Osteocyte (in vitro differentiated cells): ENCODE results near the gene KIRREL3. TPM values are rescaled to one million over a fixed set of nuclear protein-coding genes. Genes with fewer than 3 reads are reported as not detected.
A peak's percentile ranks its signal among the peaks of the same experiment; 100 is the strongest.

Experiments used
- DNase-seq: peaks from one replicate; pipeline ENCODE4 v3.0.0; 2021; ENCODE audit warnings: mixed read lengths; ENCODE audit not compliant: unreplicated experiment; ENCODE audit errors: extremely low spot score
- H3K27ac Mint-ChIP-seq: one replicate; pipeline ENCODE4 v1.8.0; 2021; ENCODE audit warnings: mild to moderate bottlenecking, mixed read lengths; ENCODE audit not compliant: unreplicated experiment
- H3K27me3 Mint-ChIP-seq: one replicate; pipeline ENCODE4 v1.8.0; 2021; ENCODE audit warnings: mixed read lengths; ENCODE audit not compliant: unreplicated experiment
- H3K36me3 Mint-ChIP-seq: one replicate; pipeline ENCODE4 v1.8.0; 2021; ENCODE audit warnings: mixed read lengths; ENCODE audit not compliant: unreplicated experiment
- H3K4me1 Mint-ChIP-seq: one replicate; pipeline ENCODE4 v1.8.0; 2021; ENCODE audit warnings: mixed read lengths; ENCODE audit not compliant: unreplicated experiment
- H3K4me3 Mint-ChIP-seq: one replicate; pipeline ENCODE4 v1.8.0; 2021; ENCODE audit warnings: mild to moderate bottlenecking, moderate library complexity, mixed read lengths; ENCODE audit not compliant: unreplicated experiment
- H3K9me3 Mint-ChIP-seq: one replicate; pipeline ENCODE4 v1.8.0; 2021; ENCODE audit warnings: mixed read lengths; ENCODE audit not compliant: unreplicated experiment
- total RNA-seq: library from RNA; stranded (reverse); gene quantifications from 2 replicates; pipeline ENCODE4 v1.2.1, GENCODE V29; 2021
- TF ChIP-seq, protein P1 (sequence below): fragments of 200-600 bp; sonication (generic); IDR thresholded peaks from 2 replicates; pipeline ENCODE4 v1.5.0; 2021; ENCODE audit warnings: antibody characterized with exemption, mild to moderate bottlenecking, moderate library complexity

Gene KIRREL3
- total RNA-seq, 1 donor from 2014 or later = 1.2 TPM

- H3K27me3 Mint-ChIP-seq = no peaks in the 10 kb centered on the region
- DNase-seq = peak; percentile 90
- peaks cover 5% of the 10 kb centered on the region for H3K4me1 Mint-ChIP-seq
- TF ChIP-seq, protein P1, sequence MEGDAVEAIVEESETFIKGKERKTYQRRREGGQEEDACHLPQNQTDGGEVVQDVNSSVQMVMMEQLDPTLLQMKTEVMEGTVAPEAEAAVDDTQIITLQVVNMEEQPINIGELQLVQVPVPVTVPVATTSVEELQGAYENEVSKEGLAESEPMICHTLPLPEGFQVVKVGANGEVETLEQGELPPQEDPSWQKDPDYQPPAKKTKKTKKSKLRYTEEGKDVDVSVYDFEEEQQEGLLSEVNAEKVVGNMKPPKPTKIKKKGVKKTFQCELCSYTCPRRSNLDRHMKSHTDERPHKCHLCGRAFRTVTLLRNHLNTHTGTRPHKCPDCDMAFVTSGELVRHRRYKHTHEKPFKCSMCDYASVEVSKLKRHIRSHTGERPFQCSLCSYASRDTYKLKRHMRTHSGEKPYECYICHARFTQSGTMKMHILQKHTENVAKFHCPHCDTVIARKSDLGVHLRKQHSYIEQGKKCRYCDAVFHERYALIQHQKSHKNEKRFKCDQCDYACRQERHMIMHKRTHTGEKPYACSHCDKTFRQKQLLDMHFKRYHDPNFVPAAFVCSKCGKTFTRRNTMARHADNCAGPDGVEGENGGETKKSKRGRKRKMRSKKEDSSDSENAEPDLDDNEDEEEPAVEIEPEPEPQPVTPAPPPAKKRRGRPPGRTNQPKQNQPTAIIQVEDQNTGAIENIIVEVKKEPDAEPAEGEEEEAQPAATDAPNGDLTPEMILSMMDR = peak; percentile 88
- no peaks in the 10 kb centered on the region for H3K9me3 Mint-ChIP-seq
- H3K27ac Mint-ChIP-seq = peak overlapping the region; percentile 87
- peak overlapping the region; percentile 14 for H3K4me3 Mint-ChIP-seq
- H3K36me3 Mint-ChIP-seq = no peaks in the 10 kb centered on the region
Measured at GRCh38 chr11:126480410-126481302, 519.9 kb downstream of the KIRREL3 start.

GRCh38 chr11:126480015-126480409, 520.6 kb downstream of the KIRREL3 start:
- Mint-ChIP-seq H3K4me1 (peaks cover 12% of the 10 kb centered on the region), H3K36me3 (no peaks in the 10 kb centered on the region)
- no peak for DNase-seq

GRCh38 chr11:126479178-126479930, 521.2 kb downstream of the KIRREL3 start:
- DNase-seq = no peak
- H3K4me1 Mint-ChIP-seq = peaks cover 17% of the 10 kb centered on the region
- no peak overlapping the region for H3K4me3 Mint-ChIP-seq
- no peaks in the 10 kb centered on the region for H3K36me3 Mint-ChIP-seq
- no peaks in the 10 kb centered on the region for H3K9me3 Mint-ChIP-seq
- no peaks in the 10 kb centered on the region for H3K27me3 Mint-ChIP-seq
- TF ChIP-seq, protein P1 = no peak
- H3K27ac Mint-ChIP-seq = no peak overlapping the region

More at GRCh38 chr11:126480015-126480409, 520.6 kb downstream of the KIRREL3 start:
- TF ChIP-seq, protein P1 = no peak
- Mint-ChIP-seq H3K27ac (no peak overlapping the region), H3K9me3 (no peaks in the 10 kb centered on the region), H3K27me3 (no peaks in the 10 kb centered on the region), H3K4me3 (no peak overlapping the region)

GRCh38 chr11:126478466-126478865, 522.1 kb downstream of the KIRREL3 start:
- no peaks in the 10 kb centered on the region for H3K27me3 Mint-ChIP-seq
- no peak overlapping the region for H3K27ac Mint-ChIP-seq
- H3K9me3 Mint-ChIP-seq = no peaks in the 10 kb centered on the region
- no peaks in the 10 kb centered on the region for H3K36me3 Mint-ChIP-seq
- no peak overlapping the region for H3K4me3 Mint-ChIP-seq
- no peak for DNase-seq
- TF ChIP-seq, protein P1 = no peak
- peaks cover 18% of the 10 kb centered on the region for H3K4me1 Mint-ChIP-seq
